CD8-positive, alpha-beta memory T cell (primary cell): ENCODE data around the gene CITED1. TPM values are rescaled to one million over a fixed set of nuclear protein-coding genes. Genes with fewer than 3 reads are reported as not detected.

Experiments
- CTCF ChIA-PET: fragments of 350-600 bp; sonication (Branson Sonifier 250); formaldehyde crosslinking; loops from one replicate; lab custom pipeline; 2021; ENCODE audit warnings: antibody characterized with exemption; lab: Charles Lee
- POLR2A ChIA-PET: fragments of 350-600 bp; sonication (Branson Sonifier 250); formaldehyde crosslinking; loops from one replicate; lab custom pipeline; 2021; ENCODE audit warnings: antibody characterized with exemption; lab: Charles Lee
- DNase-seq, 5 donors: peaks; one replicate each; pipeline versions ENCODE4 v3.0.0 to v3.0.0-alpha.2; 2020 to 2022; ENCODE audit warnings: mixed read lengths in 1 of 5
- H3K27ac ChIP-seq: one replicate; pipeline ENCODE4 v1.7.0; 2013; ENCODE audit warnings: low read depth, mild to moderate bottlenecking, low read length, moderate library complexity
- H3K27me3 ChIP-seq: 2 replicates; pipeline ENCODE4 v1.7.0; 2013; ENCODE audit warnings: low read length, mild to moderate bottlenecking; ENCODE audit not compliant: insufficient read depth, poor library complexity, severe bottlenecking
- H3K36me3 ChIP-seq: 2 replicates; pipeline ENCODE4 v1.7.0; 2013; ENCODE audit warnings: mild to moderate bottlenecking, low read length, moderate library complexity; ENCODE audit not compliant: insufficient read depth
- H3K4me1 ChIP-seq: 2 replicates; pipeline ENCODE4 v1.7.0; 2013; ENCODE audit warnings: mild to moderate bottlenecking, low read length, moderate library complexity; ENCODE audit not compliant: insufficient read depth
- H3K4me3 ChIP-seq: 2 replicates; pipeline ENCODE4 v1.7.0; 2013; ENCODE audit warnings: mild to moderate bottlenecking, low read length
- H3K9me3 ChIP-seq: 2 replicates; pipeline ENCODE4 v1.7.0; 2013; ENCODE audit warnings: mild to moderate bottlenecking, low read length
- H3K27ac Mint-ChIP-seq, 8 donors: one replicate each; pipeline ENCODE4 v1.8.0; 2020 to 2021; ENCODE audit warnings: mixed read lengths in 8 of 8, mild to moderate bottlenecking in 6 of 8, inconsistent platforms in 3 of 8, moderate library complexity in 3 of 8
- H3K27me3 Mint-ChIP-seq, 2 donors: one replicate each; pipeline ENCODE4 v1.8.0; 2020 to 2021; ENCODE audit warnings: mixed read lengths in 2 of 2, mild to moderate bottlenecking in 1 of 2, moderate library complexity in 1 of 2
- H3K36me3 Mint-ChIP-seq, 3 donors: one replicate each; pipeline ENCODE4 v1.8.0; 2020 to 2021; ENCODE audit warnings: mixed read lengths in 3 of 3, inconsistent platforms in 1 of 3, mild to moderate bottlenecking in 1 of 3
- H3K4me1 Mint-ChIP-seq, 3 donors: one replicate each; pipeline ENCODE4 v1.8.0; 2020 to 2021; ENCODE audit warnings: mixed read lengths in 3 of 3, inconsistent platforms in 1 of 3, mild to moderate bottlenecking in 1 of 3
- H3K4me3 Mint-ChIP-seq, 7 donors: one replicate each; pipeline ENCODE4 v1.8.0; 2020 to 2021; ENCODE audit warnings: mixed read lengths in 7 of 7, mild to moderate bottlenecking in 6 of 7, moderate library complexity in 4 of 7, inconsistent platforms in 2 of 7
- H3K9me3 Mint-ChIP-seq, 5 donors: one replicate each; pipeline ENCODE4 v1.8.0; 2020 to 2022; ENCODE audit warnings: mixed read lengths in 5 of 5, mild to moderate bottlenecking in 3 of 5, moderate library complexity in 2 of 5, inconsistent platforms in 1 of 5
- polyA plus RNA-seq: library from polyadenylated mRNA; unstranded; fragments of 300-500 nt; fragmentation: Illumina TruSeq; gene quantifications from one replicate; pipeline ENCODE4 v1.2.3, GENCODE V29; 2021
- total RNA-seq, 2 experiments: library from RNA; stranded (reverse); gene quantifications; one replicate each; pipeline ENCODE4 v1.2.3, GENCODE V29; 2021

Gene CITED1
- total and polyA plus RNA-seq, 3 experiments from 2014 or later = not detected

- H3K4me3 ChIP-seq = peak overlapping the region; percentile 41
- H3K4me3 Mint-ChIP-seq = peak overlapping the region; percentile 84 to 94 (median 88)
- peaks cover 23% of the 10 kb centered on the region for H3K27me3 ChIP-seq
- ChIA-PET POLR2A (interaction anchor here (1.5 kb wide), 1 partner anchor 30 kb away, joined by 3 read pairs; the partner anchor contains the start of gene RPS4X), CTCF (interaction anchor here (1.1 to 1.4 kb wide), 2 partner anchors 14 to 30 kb away, joined by 3 to 4 read pairs; partner anchors contain the start of gene RPS4X)
- H3K9me3 Mint-ChIP-seq = no peaks in the 10 kb centered on the region
- peak; percentile 2 to 49 (median 21) for DNase-seq
- H3K27me3 Mint-ChIP-seq = peaks cover 47 to 53% of the 10 kb centered on the region in 2 donors
- H3K36me3 Mint-ChIP-seq = peaks cover 0 to 3% (median 2%) of the 10 kb centered on the region in 3 donors
- H3K4me1 ChIP-seq = peaks cover 15% of the 10 kb centered on the region
- H3K27ac Mint-ChIP-seq = peak overlapping the region in 5 of 8 donors; percentile 11 to 75 (median 36)
- H3K27ac ChIP-seq = no peak overlapping the region
- H3K4me1 Mint-ChIP-seq = peaks cover 29 to 39% (median 31%) of the 10 kb centered on the region in 3 donors
- H3K9me3 ChIP-seq = no peaks in the 10 kb centered on the region
- no peaks in the 10 kb centered on the region for H3K36me3 ChIP-seq
These were observed 1.3 kb upstream of the CITED1 start for GRCh38 chrX:72306851-72307645.

GRCh38 chrX:72306085-72306801 lies 529 bp upstream of the CITED1 start:
- Histone ChIP-seq H3K27me3 (peaks cover 23% of the 10 kb centered on the region), H3K4me1 (peaks cover 15% of the 10 kb centered on the region), H3K36me3 (no peaks in the 10 kb centered on the region), H3K4me3 (no peak overlapping the region), H3K27ac (no peak overlapping the region), H3K9me3 (no peaks in the 10 kb centered on the region)
- Mint-ChIP-seq H3K4me1 (peaks cover 29 to 39% (median 31%) of the 10 kb centered on the region in 3 donors), H3K27ac (no peak overlapping the region), H3K9me3 (no peaks in the 10 kb centered on the region), H3K36me3 (peaks cover 0 to 3% (median 2%) of the 10 kb centered on the region in 3 donors), H3K4me3 (peak overlapping the region; percentile 79 to 94 (median 89)), H3K27me3 (peaks cover 48 to 58% of the 10 kb centered on the region in 2 donors)
- ChIA-PET POLR2A (interaction anchor here (1.5 kb wide), 1 partner anchor 29 kb away, joined by 3 read pairs; the partner anchor contains the start of gene RPS4X), CTCF (no interaction called here)
- no peak for DNase-seq

GRCh38 chrX:72304877-72305276 lies 837 bp downstream of the CITED1 start:
- no peaks in the 10 kb centered on the region for H3K36me3 ChIP-seq
- H3K9me3 ChIP-seq = no peaks in the 10 kb centered on the region
- no peak overlapping the region for H3K4me3 ChIP-seq
- H3K4me1 ChIP-seq = peaks cover 15% of the 10 kb centered on the region
- H3K4me1 Mint-ChIP-seq = peaks cover 29 to 39% (median 31%) of the 10 kb centered on the region in 3 donors
- H3K27me3 Mint-ChIP-seq = peaks cover 55 to 64% of the 10 kb centered on the region in 2 donors
- H3K27ac Mint-ChIP-seq = peak overlapping the region in 1 of 8 donors; percentile 41
- H3K27ac ChIP-seq = no peak overlapping the region
- ChIA-PET POLR2A (interaction anchor here (0.6 kb wide), 1 partner anchor 211 kb away, joined by 3 read pairs; no protein-coding TSS in a partner anchor), CTCF (no interaction called here)
- no peaks in the 10 kb centered on the region for H3K9me3 Mint-ChIP-seq
- H3K4me3 Mint-ChIP-seq = peak overlapping the region; percentile 76 to 93 (median 81)
- no peak for DNase-seq
- peaks cover 0 to 3% (median 2%) of the 10 kb centered on the region in 3 donors for H3K36me3 Mint-ChIP-seq
- peaks cover 23% of the 10 kb centered on the region for H3K27me3 ChIP-seq

GRCh38 chrX:72301781-72302180 lies 3.9 kb downstream of the CITED1 start:
- peaks cover 57 to 61% of the 10 kb centered on the region in 2 donors for H3K27me3 Mint-ChIP-seq
- no peak for DNase-seq
- H3K27ac Mint-ChIP-seq = no peak overlapping the region
- ChIA-PET CTCF (interaction anchor here (1.0 kb wide), 1 partner anchor 25 kb away, joined by 3 read pairs; the partner anchor contains the start of gene RPS4X), POLR2A (no interaction called here)
- no peaks in the 10 kb centered on the region for H3K36me3 ChIP-seq
- H3K9me3 Mint-ChIP-seq = no peaks in the 10 kb centered on the region
- H3K27ac ChIP-seq = no peak overlapping the region
- H3K9me3 ChIP-seq = no peaks in the 10 kb centered on the region
- H3K4me3 Mint-ChIP-seq = no peak overlapping the region
- H3K36me3 Mint-ChIP-seq = peaks cover 0 to 4% (median under 1%) of the 10 kb centered on the region in 3 donors
- H3K27me3 ChIP-seq = no peaks in the 10 kb centered on the region
- peaks cover 9% of the 10 kb centered on the region for H3K4me1 ChIP-seq
- no peak overlapping the region for H3K4me3 ChIP-seq
- H3K4me1 Mint-ChIP-seq = peaks cover 6 to 14% (median 10%) of the 10 kb centered on the region in 3 donors

GRCh38 chrX:72299891-72300630 lies 5.7 kb downstream of the CITED1 start:
- Histone ChIP-seq H3K4me1 (peaks cover 6% of the 10 kb centered on the region), H3K9me3 (no peaks in the 10 kb centered on the region), H3K36me3 (no peaks in the 10 kb centered on the region), H3K27ac (no peak overlapping the region), H3K27me3 (no peaks in the 10 kb centered on the region), H3K4me3 (no peak overlapping the region)
- peaks cover 5 to 8% (median 6%) of the 10 kb centered on the region in 3 donors for H3K4me1 Mint-ChIP-seq
- H3K36me3 Mint-ChIP-seq = peaks cover 0 to 4% (median 0%) of the 10 kb centered on the region in 3 donors
- ChIA-PET POLR2A (no interaction called here), CTCF (no interaction called here)
- H3K27me3 Mint-ChIP-seq = peaks cover 60 to 72% of the 10 kb centered on the region in 2 donors
- no peak overlapping the region for H3K4me3 Mint-ChIP-seq
- no peaks in the 10 kb centered on the region for H3K9me3 Mint-ChIP-seq
- H3K27ac Mint-ChIP-seq = no peak overlapping the region
- DNase-seq = no peak

GRCh38 chrX:72297953-72298730 lies 7.6 kb downstream of the CITED1 start:
- Histone ChIP-seq H3K4me1 (no peaks in the 10 kb centered on the region), H3K27me3 (no peaks in the 10 kb centered on the region), H3K4me3 (no peak overlapping the region), H3K36me3 (no peaks in the 10 kb centered on the region), H3K9me3 (no peaks in the 10 kb centered on the region), H3K27ac (no peak overlapping the region)
- ChIA-PET CTCF (no interaction called here), POLR2A (no interaction called here)
- DNase-seq = no peak
- Mint-ChIP-seq H3K27me3 (peaks cover 46 to 62% of the 10 kb centered on the region in 2 donors), H3K36me3 (peaks cover 0 to 4% (median 0%) of the 10 kb centered on the region in 3 donors), H3K27ac (peak overlapping the region in 1 of 8 donors; percentile 58), H3K4me1 (no peaks in the 10 kb centered on the region), H3K4me3 (no peak overlapping the region), H3K9me3 (no peaks in the 10 kb centered on the region)

GRCh38 chrX:72296991-72297390 lies 8.7 kb downstream of the CITED1 start:
- no peaks in the 10 kb centered on the region for H3K36me3 ChIP-seq
- Mint-ChIP-seq H3K4me1 (no peaks in the 10 kb centered on the region), H3K4me3 (no peak overlapping the region), H3K27me3 (peaks cover 49 to 55% of the 10 kb centered on the region in 2 donors), H3K36me3 (peaks cover 0 to 4% (median 0%) of the 10 kb centered on the region in 3 donors), H3K9me3 (no peaks in the 10 kb centered on the region), H3K27ac (no peak overlapping the region)
- no peak overlapping the region for H3K27ac ChIP-seq
- no peaks in the 10 kb centered on the region for H3K9me3 ChIP-seq
- ChIA-PET POLR2A (no interaction called here), CTCF (no interaction called here)
- H3K4me3 ChIP-seq = no peak overlapping the region
- no peak for DNase-seq
- no peaks in the 10 kb centered on the region for H3K4me1 ChIP-seq
- no peaks in the 10 kb centered on the region for H3K27me3 ChIP-seq
